ENCODE data around the gene NOTCH3.

- TF ChIP-seq CTCF (IDR thresholded peaks at IDR 0.05) (no peak), EP300 (IDR thresholded peaks at IDR 0.05) (no peak)
Observed at GRCh38 chr19:15225760-15226159, 25.0 kb upstream of the NOTCH3 start.
